Fibroblast of lung (primary cell): Measurements from ENCODE around the gene UBD. TPM values are rescaled to one million over a fixed set of nuclear protein-coding genes. Genes with fewer than 3 reads are reported as not detected.

ENCODE experiments used
- DNase-seq, 2 donors: peaks; one replicate each; pipeline versions ENCODE4 v3.0.0 to v3.0.0-alpha.2; 2010; ENCODE audit warnings: low read depth in 2 of 2
- H2AFZ ChIP-seq: 2 replicates; pipeline ENCODE4 v1.5.1; 2012; ENCODE audit warnings: low read length, control low read depth, inconsistent platforms
- H3K27ac ChIP-seq: 2 replicates; pipeline ENCODE4 v1.5.1; 2011; ENCODE audit warnings: low read length, control low read depth; ENCODE audit not compliant: insufficient read depth
- H3K27me3 ChIP-seq: 2 replicates; pipeline ENCODE4 v1.5.1; 2011; ENCODE audit warnings: mild to moderate bottlenecking, low read length; ENCODE audit not compliant: control insufficient read depth, insufficient read depth
- H3K36me3 ChIP-seq: 2 replicates; pipeline ENCODE4 v1.5.1; 2011; ENCODE audit warnings: low read length; ENCODE audit not compliant: control insufficient read depth, insufficient read depth
- H3K4me1 ChIP-seq: 2 replicates; pipeline ENCODE4 v1.5.1; 2011; ENCODE audit warnings: low read length; ENCODE audit not compliant: control insufficient read depth, insufficient read depth; ENCODE audit errors: extremely low read depth
- H3K4me2 ChIP-seq: 2 replicates; pipeline ENCODE4 v1.5.1; 2011; ENCODE audit warnings: low read length, control low read depth; ENCODE audit not compliant: insufficient read depth; ENCODE audit errors: extremely low read depth
- H3K4me3 ChIP-seq, 4 experiments: fragments of 200-600 bp in 1 of 4; sonication (generic) in 1 of 4; replicated peaks in 1 of 4; 2 replicates each; pipeline ENCODE4 v1.5.1; 2011 to 2016; ENCODE audit warnings: low read length in 4 of 4, low read depth in 3 of 4, mild to moderate bottlenecking in 3 of 4, control low read depth in 2 of 4, inconsistent platforms in 1 of 4, mixed read lengths in 1 of 4; ENCODE audit not compliant: insufficient read depth in 1 of 4; ENCODE audit errors: control extremely low read depth in 1 of 4
- H3K79me2 ChIP-seq: 2 replicates; pipeline ENCODE4 v1.5.1; 2012; ENCODE audit warnings: mild to moderate bottlenecking, low read length, inconsistent platforms; ENCODE audit not compliant: control insufficient read depth, insufficient read depth
- H3K9ac ChIP-seq: 2 replicates; pipeline ENCODE4 v1.5.1; 2011; ENCODE audit warnings: mild to moderate bottlenecking, low read length, control low read depth; ENCODE audit not compliant: insufficient read depth
- H3K9me3 ChIP-seq: 2 replicates; pipeline ENCODE4 v1.5.1; 2012; ENCODE audit warnings: low read depth, low read length; ENCODE audit not compliant: control insufficient read depth, insufficient read depth
- H4K20me1 ChIP-seq: 2 replicates; pipeline ENCODE4 v1.5.1; 2011; ENCODE audit warnings: low read length; ENCODE audit not compliant: control insufficient read depth, insufficient read depth; ENCODE audit errors: extremely low read depth
- EZH2 ChIP-seq: IDR thresholded peaks from 2 replicates; pipeline ENCODE4 v1.5.1; 2012; ENCODE audit warnings: low read length, control low read depth, mild to moderate bottlenecking; ENCODE audit errors: missing control alignments
- polyA plus RNA-seq, 2 donors: library from polyadenylated mRNA; depleted of rRNA in 1 of 2; stranded (reverse) in 1 of 2; unstranded in 1 of 2; fragments of >200 nt; gene quantifications; 2 replicates each; pipeline ENCODE4 v1.2.1, GENCODE V29; 2011 to 2012; ENCODE audit warnings: missing spikeins in 1 of 2
- total RNA-seq: library from RNA; depleted of rRNA; stranded (reverse); fragments of >200 nt; gene quantifications from 2 replicates; pipeline ENCODE4 v1.2.1, GENCODE V29; 2014
- TF ChIP-seq, protein P1 (sequence below), 2 donors: IDR thresholded peaks in 1 of 2; conservative IDR thresholded peaks in 1 of 2; 1 replicate in 1 of 2; 2 replicates in 1 of 2; pipeline ENCODE4 v1.5.1; 2011 to 2012; ENCODE audit warnings: low read length in 2 of 2, control low read depth in 1 of 2, inconsistent platforms in 1 of 2, low read depth in 1 of 2, mild to moderate bottlenecking in 1 of 2

UBD gene
- total and polyA plus RNA-seq, 2 donors (not counting 1 experiment from before 2014, with no cell fraction given): 0.06 TPM; not detected in 1

GRCh38 chr6:29531668-29532067 lies 27.9 kb downstream of the UBD start:
- Histone ChIP-seq H2AFZ (no peak overlapping the region), H4K20me1 (no peaks in the 10 kb centered on the region), H3K36me3 (no peaks in the 10 kb centered on the region), H3K27ac (no peak overlapping the region), H3K4me2 (no peak overlapping the region), H3K27me3 (no peaks in the 10 kb centered on the region), H3K4me1 (no peaks in the 10 kb centered on the region), H3K9ac (no peak overlapping the region), H3K4me3 (no peak overlapping the region), H3K79me2 (no peaks in the 10 kb centered on the region), H3K9me3 (no peaks in the 10 kb centered on the region)
- no peak for DNase-seq
- no peak for TF ChIP-seq EZH2
- TF ChIP-seq, protein P1, sequence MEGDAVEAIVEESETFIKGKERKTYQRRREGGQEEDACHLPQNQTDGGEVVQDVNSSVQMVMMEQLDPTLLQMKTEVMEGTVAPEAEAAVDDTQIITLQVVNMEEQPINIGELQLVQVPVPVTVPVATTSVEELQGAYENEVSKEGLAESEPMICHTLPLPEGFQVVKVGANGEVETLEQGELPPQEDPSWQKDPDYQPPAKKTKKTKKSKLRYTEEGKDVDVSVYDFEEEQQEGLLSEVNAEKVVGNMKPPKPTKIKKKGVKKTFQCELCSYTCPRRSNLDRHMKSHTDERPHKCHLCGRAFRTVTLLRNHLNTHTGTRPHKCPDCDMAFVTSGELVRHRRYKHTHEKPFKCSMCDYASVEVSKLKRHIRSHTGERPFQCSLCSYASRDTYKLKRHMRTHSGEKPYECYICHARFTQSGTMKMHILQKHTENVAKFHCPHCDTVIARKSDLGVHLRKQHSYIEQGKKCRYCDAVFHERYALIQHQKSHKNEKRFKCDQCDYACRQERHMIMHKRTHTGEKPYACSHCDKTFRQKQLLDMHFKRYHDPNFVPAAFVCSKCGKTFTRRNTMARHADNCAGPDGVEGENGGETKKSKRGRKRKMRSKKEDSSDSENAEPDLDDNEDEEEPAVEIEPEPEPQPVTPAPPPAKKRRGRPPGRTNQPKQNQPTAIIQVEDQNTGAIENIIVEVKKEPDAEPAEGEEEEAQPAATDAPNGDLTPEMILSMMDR (conservative IDR thresholded peaks at IDR 0.05 in 1 of 2, IDR thresholded peaks at IDR 0.05 in 1 of 2; ENCODE audit: low read depth in 1 of 2, low read length in 2 of 2): no peak

- no peaks in the 10 kb centered on the region for H3K9me3 ChIP-seq
- TF ChIP-seq, protein P1 (conservative IDR thresholded peaks at IDR 0.05 in 1 of 2, IDR thresholded peaks at IDR 0.05 in 1 of 2; ENCODE audit: low read depth in 1 of 2, low read length in 2 of 2): no peak
- no peak for TF ChIP-seq EZH2
- H3K4me3 ChIP-seq: no peak overlapping the region
- no peak for DNase-seq
- H3K4me1 ChIP-seq: no peaks in the 10 kb centered on the region
- no peak overlapping the region for H3K4me2 ChIP-seq
- no peaks in the 10 kb centered on the region for H3K36me3 ChIP-seq
- no peaks in the 10 kb centered on the region for H4K20me1 ChIP-seq
- H3K27ac ChIP-seq: no peak overlapping the region
- no peaks in the 10 kb centered on the region for H3K27me3 ChIP-seq
- no peak overlapping the region for H2AFZ ChIP-seq
- H3K79me2 ChIP-seq: no peaks in the 10 kb centered on the region
- no peak overlapping the region for H3K9ac ChIP-seq
These were observed 28.7 kb downstream of the UBD start for GRCh38 chr6:29530671-29531310.

GRCh38 chr6:29529956-29530355 lies 29.6 kb downstream of the UBD start:
- Histone ChIP-seq H3K27ac (no peak overlapping the region), H3K36me3 (no peaks in the 10 kb centered on the region), H4K20me1 (no peaks in the 10 kb centered on the region), H2AFZ (no peak overlapping the region), H3K27me3 (no peaks in the 10 kb centered on the region), H3K9ac (no peak overlapping the region), H3K4me1 (no peaks in the 10 kb centered on the region), H3K79me2 (no peaks in the 10 kb centered on the region), H3K4me2 (no peak overlapping the region), H3K4me3 (no peak overlapping the region), H3K9me3 (no peaks in the 10 kb centered on the region)
- no peak for DNase-seq
- TF ChIP-seq EZH2: no peak
- TF ChIP-seq, protein P1 (conservative IDR thresholded peaks at IDR 0.05 in 1 of 2, IDR thresholded peaks at IDR 0.05 in 1 of 2; ENCODE audit: low read depth in 1 of 2, low read length in 2 of 2): no peak
